Right cardiac atrium (tissue), 5 donors: Measurements from ENCODE around the gene ANKMY2. TPM values are rescaled to one million over a fixed set of nuclear protein-coding genes. Genes with fewer than 3 reads are reported as not detected.
"Not testable (repeated sequence)": the region's sequence is repeated elsewhere in the genome, so short reads cannot be mapped to it uniquely, and the experiment has no call there.

ENCODE experiments used
- ATAC-seq, 2 donors: fragments of 200-7000 bp; cut with Tn5 transposase; one replicate each; pipeline versions ENCODE4 v1.8.0 to v1.9.1; 2020; ENCODE audit warnings: moderate library complexity in 2 of 2, mild to moderate bottlenecking in 1 of 2
- DNase-seq, 3 donors: peaks; one replicate each; pipeline ENCODE4 v3.0.0-alpha.2; 2020
- H3K27ac ChIP-seq: one replicate; pipeline ENCODE4 v1.5.1; 2013; ENCODE audit warnings: mild to moderate bottlenecking, low read length, control low read depth, moderate library complexity
- H3K27me3 ChIP-seq: one replicate; pipeline ENCODE4 v1.6.1; 2013; ENCODE audit not compliant: control insufficient read depth, insufficient read depth
- H3K4me1 ChIP-seq: one replicate; pipeline ENCODE4 v1.6.1; 2013; ENCODE audit warnings: low read length; ENCODE audit not compliant: control insufficient read depth, insufficient read depth
- H3K4me3 ChIP-seq: one replicate; pipeline ENCODE4 v1.5.1; 2013; ENCODE audit warnings: low read length, control low read depth
- H3K9me3 ChIP-seq: one replicate; pipeline ENCODE4 v1.6.1; 2013; ENCODE audit warnings: low read length; ENCODE audit not compliant: control insufficient read depth
- WGBS: extraction: QIAGEN DNeasy Blood & Tissue Kit; methylation state at CpG from one replicate; pipeline ENCODE4 v1.1.7; 2013; 5-methylcytosine and 5-hydroxymethylcytosine counted together
- intact Hi-C, 4 donors: fragments of 100-400 bp; cut with DNase I; formaldehyde crosslinking; loops; one replicate each; pipeline versions ENCODE4 v1.11.0 to v1.14.0; 2022 to 2023
- polyA plus RNA-seq: library from polyadenylated mRNA; stranded (reverse); fragments of 200-250 nt; gene quantifications from one replicate; pipeline ENCODE4 v1.2.3, GENCODE V29; 2013
- total RNA-seq, 4 donors: library from RNA; stranded (reverse); fragmentation: NEBNext Ultra II Directional; extraction: Animal tissue kit (Norgen Biotek cat#: 25700); gene quantifications; one replicate each; pipeline ENCODE4 v1.2.1, GENCODE V29; 2021
- donor health status: healthy with polysubstance abuse.
- donor health status: DM: no; HTN: yes; CAD: no.
- donor health status: DM: no; HTN: no; CAD: no.
- donor health status: DM: no; HTN: yes; CAD: no; lungs with severe emphysema.
- donor health status: DM: yes; HTN: yes; CAD: no.

Gene ANKMY2
- total and polyA plus RNA-seq, 5 donors: 23.7 to 41.3 (median 32.0) TPM

GRCh38 chr7:16659854-16660497 lies 14.4 kb upstream of the ANKMY2 start:
- H3K4me3 ChIP-seq, H3K9me3 ChIP-seq, ATAC-seq, H3K27ac ChIP-seq, H3K4me1 ChIP-seq, DNase-seq, intact Hi-C loops, H3K27me3 ChIP-seq: not testable (repeated sequence)
- WGBS: 80% methylated on average over 8 of the region's 8 CpGs

DNA sequence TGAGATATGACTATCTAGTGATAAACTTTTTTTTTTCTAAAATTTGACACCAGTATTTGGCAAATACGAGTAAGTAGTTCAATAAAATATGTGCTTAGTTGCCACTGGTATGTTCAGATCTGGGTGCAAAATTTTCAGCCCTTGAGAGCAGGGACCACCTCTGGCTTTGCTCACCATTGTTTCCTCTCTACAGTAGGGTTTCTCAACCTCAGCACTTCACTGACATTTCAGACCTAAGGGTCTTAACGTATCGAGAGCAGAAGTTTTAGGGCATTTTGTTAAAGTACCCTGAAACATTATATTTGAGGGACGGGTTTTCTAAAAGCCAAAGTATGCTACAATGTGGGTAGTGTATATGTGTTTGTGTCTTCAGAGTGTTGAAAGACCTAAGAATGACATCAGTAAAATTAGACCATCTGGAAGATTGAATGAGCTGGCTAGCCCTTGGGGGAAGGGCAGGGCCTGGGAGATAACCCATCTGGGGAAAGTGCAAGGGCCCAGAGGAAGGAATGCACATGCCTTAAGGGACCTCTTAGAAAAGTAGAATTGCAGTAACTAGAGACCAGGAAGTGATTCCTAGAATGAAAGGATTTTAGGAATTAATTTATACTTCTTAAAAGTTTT lies 12.2 kb upstream of the ANKMY2 start:
- 38% methylated on average over 4 of the region's 4 CpGs for WGBS
- Histone ChIP-seq H3K4me1 (peaks cover 6% of the 10 kb centered on the region), H3K9me3 (no peaks in the 10 kb centered on the region), H3K27me3 (no peaks in the 10 kb centered on the region), H3K4me3 (no peak overlapping the region), H3K27ac (peak overlapping the region; percentile 48)
- DNase-seq (peak; percentile 53 to 69 (median 64)), ATAC-seq (peak; percentile 60 to 77)
- intact Hi-C loops: no loop called here

DNA sequence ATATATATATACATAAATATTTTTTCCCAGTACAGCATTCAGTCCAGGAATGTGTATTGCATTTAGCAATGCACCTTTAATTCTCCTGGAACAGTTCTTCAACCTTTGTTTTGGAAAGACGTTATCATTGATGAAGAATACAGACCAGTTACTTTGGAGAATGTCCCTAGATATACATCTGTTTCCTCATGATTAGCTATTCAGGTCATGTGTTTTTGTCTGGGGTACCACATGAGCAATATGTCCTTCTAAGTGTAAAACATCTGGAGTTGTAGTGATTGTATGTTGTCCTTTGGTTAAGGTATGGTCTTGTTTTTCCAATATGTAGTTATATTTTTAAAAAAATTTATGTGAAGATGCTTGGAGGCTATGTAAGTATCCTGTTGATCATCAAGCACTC lies 10.6 kb upstream of the ANKMY2 start:
- DNase-seq (no peak), ATAC-seq (no peak)
- 72% methylated on average over 1 of the region's 1 CpG for WGBS
- Histone ChIP-seq H3K9me3 (no peaks in the 10 kb centered on the region), H3K4me3 (no peak overlapping the region), H3K27me3 (no peaks in the 10 kb centered on the region), H3K4me1 (peaks cover 7% of the 10 kb centered on the region), H3K27ac (no peak overlapping the region)
- intact Hi-C loops: no loop called here

- intact Hi-C loops: no loop called here
- no peak for ATAC-seq
- Histone ChIP-seq H3K4me3 (no peak overlapping the region), H3K4me1 (peaks cover 7% of the 10 kb centered on the region), H3K27me3 (no peaks in the 10 kb centered on the region), H3K9me3 (no peaks in the 10 kb centered on the region), H3K27ac (no peak overlapping the region)
- DNase-seq: no peak
Measured at GRCh38 chr7:16655394-16655793, 9.8 kb upstream of the ANKMY2 start.

GRCh38 chr7:16652888-16653287 lies 7.3 kb upstream of the ANKMY2 start:
- no peaks in the 10 kb centered on the region for H3K9me3 ChIP-seq
- WGBS: 72% methylated on average over 2 of the region's 2 CpGs
- no peak for DNase-seq
- ATAC-seq: no peak
- H3K4me1 ChIP-seq: peaks cover 7% of the 10 kb centered on the region
- no peaks in the 10 kb centered on the region for H3K27me3 ChIP-seq
- H3K27ac ChIP-seq: peak overlapping the region; percentile 39
- intact Hi-C loops: no loop called here
- H3K4me3 ChIP-seq: no peak overlapping the region

DNA sequence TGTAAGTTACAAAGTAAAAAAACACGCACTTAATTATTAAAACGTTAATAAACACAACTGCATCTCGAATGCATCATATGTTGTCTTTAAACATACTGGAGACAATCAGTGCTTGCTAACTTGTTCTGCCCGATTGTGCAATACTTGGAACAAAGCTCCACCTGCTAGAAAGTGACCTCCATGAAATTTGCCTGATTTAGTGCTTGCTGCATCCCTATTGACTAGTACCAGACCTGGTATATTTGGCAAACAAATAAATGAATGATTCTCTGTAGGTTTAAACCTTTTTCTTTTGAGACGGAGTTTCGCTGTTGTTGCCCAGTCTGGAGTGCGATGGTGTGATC lies 6.7 kb upstream of the ANKMY2 start:
- DNase-seq (no peak), ATAC-seq (peak; percentile 44 to 59)
- 73% methylated on average over 7 of the region's 7 CpGs for WGBS
- Histone ChIP-seq H3K27me3 (no peaks in the 10 kb centered on the region), H3K27ac (peak overlapping the region; percentile 48), H3K9me3 (no peaks in the 10 kb centered on the region), H3K4me1 (peaks cover 4% of the 10 kb centered on the region), H3K4me3 (no peak overlapping the region)
- intact Hi-C loops: no loop called here

GRCh38 chr7:16651396-16652239 lies 6.1 kb upstream of the ANKMY2 start:
- peak overlapping the region; percentile 48 for H3K27ac ChIP-seq
- ATAC-seq (peak; percentile 58 to 73), DNase-seq (no peak)
- intact Hi-C loops: no loop called here
- no peaks in the 10 kb centered on the region for H3K27me3 ChIP-seq
- WGBS: 55% methylated on average over 9 of the region's 9 CpGs
- H3K9me3 ChIP-seq: no peaks in the 10 kb centered on the region
- H3K4me3 ChIP-seq: no peak overlapping the region
- peaks cover 4% of the 10 kb centered on the region for H3K4me1 ChIP-seq

GRCh38 chr7:16650266-16650665 lies 4.7 kb upstream of the ANKMY2 start:
- 50% methylated on average over 2 of the region's 2 CpGs for WGBS
- intact Hi-C loops: no loop called here
- H3K27ac ChIP-seq: no peak overlapping the region
- H3K27me3 ChIP-seq: no peaks in the 10 kb centered on the region
- H3K4me3 ChIP-seq: no peak overlapping the region
- ATAC-seq (no peak), DNase-seq (no peak)
- H3K9me3 ChIP-seq: no peaks in the 10 kb centered on the region
- H3K4me1 ChIP-seq: peaks cover 3% of the 10 kb centered on the region

GRCh38 chr7:16649196-16649595 lies 3.6 kb upstream of the ANKMY2 start:
- DNase-seq: no peak

DNA sequence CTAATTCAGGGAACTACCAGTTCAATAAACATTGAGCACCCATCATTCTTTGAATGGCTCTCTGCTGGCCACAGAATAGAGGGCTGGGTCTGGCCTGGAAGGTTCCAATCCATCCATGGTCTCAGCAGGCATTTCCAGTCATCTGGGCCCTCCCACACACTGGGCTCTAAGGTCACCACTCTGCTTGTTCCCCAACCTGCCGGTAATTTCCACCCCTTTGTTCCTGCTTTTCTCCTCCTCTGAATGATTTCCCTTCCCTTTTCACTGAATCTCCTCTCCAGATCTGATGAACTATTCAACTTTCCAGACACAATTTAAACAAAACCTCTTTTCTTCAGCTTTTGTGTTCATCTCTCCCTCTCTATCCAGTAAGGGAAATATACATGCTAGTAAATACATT lies 3.0 kb upstream of the ANKMY2 start:
- WGBS: 32% methylated on average over 1 of the region's 1 CpG
- no peak overlapping the region for H3K4me3 ChIP-seq
- H3K4me1 ChIP-seq: peaks cover 5% of the 10 kb centered on the region

More at GRCh38 chr7:16649196-16649595, 3.6 kb upstream of the ANKMY2 start:
- Histone ChIP-seq H3K9me3 (no peaks in the 10 kb centered on the region), H3K4me1 (peaks cover 3% of the 10 kb centered on the region), H3K4me3 (no peak overlapping the region), H3K27ac (no peak overlapping the region), H3K27me3 (no peaks in the 10 kb centered on the region)
- WGBS: 60% methylated on average over 1 of the region's 1 CpG
- intact Hi-C loops: no loop called here
- ATAC-seq: no peak

GRCh38 chr7:16647435-16647960 lies 1.9 kb upstream of the ANKMY2 start:
- H3K4me3 ChIP-seq: peak overlapping the region; percentile 78

More for the DNA sequence above, 3.0 kb upstream of the ANKMY2 start:
- no peaks in the 10 kb centered on the region for H3K27me3 ChIP-seq
- H3K27ac ChIP-seq: no peak overlapping the region
- intact Hi-C loops: no loop called here
- ATAC-seq (no peak), DNase-seq (no peak)
- no peaks in the 10 kb centered on the region for H3K9me3 ChIP-seq

More at GRCh38 chr7:16647435-16647960, 1.9 kb upstream of the ANKMY2 start:
- intact Hi-C loops: no loop called here
- Histone ChIP-seq H3K27ac (no peak overlapping the region), H3K4me1 (peaks cover 2% of the 10 kb centered on the region), H3K9me3 (no peaks in the 10 kb centered on the region), H3K27me3 (no peaks in the 10 kb centered on the region)
- ATAC-seq (no peak), DNase-seq (no peak)
- WGBS: 38% methylated on average over 2 of the region's 2 CpGs
